GM19351 (cell line): Measurements from ENCODE around the gene PHYKPL.
A peak's percentile ranks its signal among the peaks of the same experiment; 100 is the strongest.
"Not testable (repeated sequence)": the region's sequence is repeated elsewhere in the genome, so short reads cannot be mapped to it uniquely, and the experiment has no call there.

Source experiments
- ATAC-seq: cut with Tn5 transposase; IDR thresholded peaks from one replicate; pipeline ENCODE4 v1.9.1; 2021; ENCODE audit warnings: mild to moderate bottlenecking, moderate library complexity; ENCODE audit not compliant: unreplicated experiment

The PHYKPL gene

DNA sequence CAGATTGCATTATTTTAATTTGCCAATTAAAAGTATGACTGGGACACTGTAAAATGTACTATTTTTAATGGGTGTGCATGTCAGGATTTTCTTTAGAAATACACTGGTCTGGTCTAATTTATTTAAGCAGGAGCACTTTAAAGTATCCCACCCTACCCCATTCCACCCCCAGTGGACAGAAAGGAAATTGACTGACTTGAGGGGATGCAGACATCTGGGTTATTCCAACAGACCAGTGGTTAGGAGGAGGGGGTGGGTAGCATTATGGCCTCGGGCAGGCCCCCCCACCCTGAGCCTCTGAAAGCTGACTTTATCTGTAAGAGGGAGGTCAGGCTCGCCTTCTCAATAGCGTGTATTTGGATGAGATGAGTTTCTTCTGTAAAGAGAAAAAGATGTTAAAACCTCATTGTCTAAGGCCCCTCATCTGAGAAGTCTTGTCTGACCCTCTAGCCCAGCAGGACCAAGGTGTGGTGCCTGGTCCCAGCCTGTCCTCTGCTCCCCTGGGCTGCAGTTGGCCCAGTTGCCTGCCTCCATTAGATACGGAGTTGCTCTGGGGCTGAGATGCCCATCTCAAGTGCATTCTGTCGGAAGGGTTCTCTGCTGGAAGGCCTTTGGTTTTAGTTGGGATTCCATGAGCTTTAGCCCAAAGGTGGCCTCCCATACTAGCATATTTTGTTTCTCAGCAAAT lies 23.9 kb downstream of the PHYKPL start:
- no peak for ATAC-seq

- no peak for ATAC-seq
These were observed 24.7 kb downstream of the PHYKPL start for GRCh38 chr5:178207917-178208280.

DNA sequence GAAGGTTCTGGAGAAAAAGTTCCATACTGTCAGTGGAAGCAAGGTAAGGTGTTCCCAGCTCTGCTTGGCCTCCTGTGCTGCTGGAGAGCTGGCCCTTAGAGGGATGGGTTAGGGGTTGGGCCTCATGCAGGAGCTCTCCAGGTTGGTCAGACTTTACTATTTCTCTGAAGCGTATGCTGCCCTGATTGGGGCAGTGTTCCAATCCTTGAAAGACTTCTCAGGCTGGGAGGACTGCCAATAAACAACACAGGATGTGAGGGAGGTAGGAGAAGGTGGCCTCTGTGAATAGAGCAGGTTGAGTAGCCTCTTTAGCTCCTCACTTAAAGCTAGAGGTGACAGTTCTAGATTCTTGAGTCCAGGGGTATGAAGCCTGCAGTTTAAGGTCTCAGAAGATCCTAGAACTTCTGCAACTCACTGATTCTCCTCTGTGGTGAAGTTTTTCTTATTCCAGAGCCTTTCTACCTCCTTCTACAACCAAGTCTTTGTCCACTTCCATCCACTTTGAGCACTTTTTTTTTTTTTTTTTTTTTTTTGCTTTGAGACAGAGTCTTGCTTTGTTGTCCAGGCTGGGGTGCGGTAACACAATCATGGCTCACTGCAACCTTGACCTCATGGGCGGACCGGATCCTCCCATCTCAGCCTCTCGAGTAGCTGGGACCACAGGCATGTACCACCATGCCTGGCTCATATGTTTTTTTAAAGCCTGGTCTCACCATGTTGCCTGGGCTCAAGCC lies 25.3 kb downstream of the PHYKPL start:
- no peak for ATAC-seq

- ATAC-seq = no peak
These were observed 26.2 kb downstream of the PHYKPL start for GRCh38 chr5:178206166-178207101.

GRCh38 chr5:178205749-178206047 lies 26.9 kb downstream of the PHYKPL start:
- ATAC-seq = no peak

DNA sequence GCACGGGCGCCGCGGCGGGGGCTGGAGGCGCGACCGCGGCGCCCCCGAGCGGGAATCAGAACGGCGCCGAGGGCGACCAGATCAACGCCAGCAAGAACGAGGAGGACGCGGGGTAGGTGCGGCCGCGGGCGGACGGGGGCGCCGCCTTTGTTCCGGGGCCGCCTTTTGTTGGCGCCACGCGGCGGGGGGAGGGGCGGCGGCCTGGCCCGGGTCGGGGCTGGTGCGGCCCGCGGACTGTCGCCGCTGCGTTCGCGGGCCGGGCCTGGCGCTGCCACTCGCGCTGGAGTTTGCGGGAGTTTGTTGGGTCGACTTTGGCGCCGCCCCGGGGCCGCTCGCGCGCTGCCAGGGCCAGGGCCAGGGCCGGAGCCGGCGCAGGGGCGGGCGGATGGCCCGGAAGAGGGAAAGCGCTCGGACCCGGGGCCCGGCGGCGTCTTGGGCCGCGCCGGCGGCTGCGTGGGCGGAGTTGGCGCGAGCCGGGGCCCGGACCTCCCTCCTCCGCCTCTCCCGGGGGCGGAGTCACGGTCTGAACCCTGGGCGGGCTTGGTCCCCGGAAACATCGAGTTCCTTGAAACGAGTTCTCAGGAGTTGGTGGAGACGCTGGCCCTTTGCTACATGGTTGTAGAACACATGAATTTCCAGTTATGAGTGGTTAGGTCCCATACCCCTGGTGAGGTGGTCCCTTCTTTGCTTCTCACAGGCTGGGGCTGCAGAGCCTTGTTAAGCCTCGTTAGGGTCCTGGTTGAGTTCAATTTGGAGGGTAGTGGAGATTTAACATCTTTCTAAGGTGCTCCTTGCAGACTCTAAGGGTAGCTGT lies 27.5 kb downstream of the PHYKPL start:
- ATAC-seq = peak; percentile 54

GRCh38 chr5:178204182-178204934 lies 28.2 kb downstream of the PHYKPL start, which contains the start of gene HNRNPAB:
Gene HNRNPAB (plus strand): TSS chr5:178204533. CDS start chr5:178204838, 305 bp downstream.
- peak; percentile 76 for ATAC-seq

DNA sequence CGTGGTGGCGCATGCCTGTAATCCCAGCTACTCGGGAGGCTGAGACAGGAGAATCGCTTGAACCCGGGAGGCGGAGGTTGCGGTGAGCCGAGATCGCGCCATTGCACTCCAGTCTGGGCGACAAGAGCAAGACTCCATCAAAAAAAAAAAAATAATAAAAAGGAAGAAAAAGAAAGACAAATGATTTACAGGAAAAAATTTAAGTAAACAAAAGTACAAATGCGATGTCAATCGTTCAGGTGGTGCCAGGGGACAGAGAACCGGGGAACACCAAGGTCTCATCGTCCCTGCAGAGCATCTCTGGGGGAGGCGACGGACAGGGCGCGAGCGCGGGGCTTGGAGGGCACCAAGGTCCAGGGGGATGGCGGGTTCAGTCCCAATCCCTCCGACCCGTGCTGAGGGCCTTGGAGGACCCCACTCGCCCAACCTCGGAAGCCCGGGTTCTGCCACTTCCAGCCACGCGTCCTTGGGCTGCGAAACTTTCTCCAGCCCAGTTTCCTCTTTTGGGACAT lies 28.9 kb downstream of the PHYKPL start:
- ATAC-seq = peak; percentile 4

DNA sequence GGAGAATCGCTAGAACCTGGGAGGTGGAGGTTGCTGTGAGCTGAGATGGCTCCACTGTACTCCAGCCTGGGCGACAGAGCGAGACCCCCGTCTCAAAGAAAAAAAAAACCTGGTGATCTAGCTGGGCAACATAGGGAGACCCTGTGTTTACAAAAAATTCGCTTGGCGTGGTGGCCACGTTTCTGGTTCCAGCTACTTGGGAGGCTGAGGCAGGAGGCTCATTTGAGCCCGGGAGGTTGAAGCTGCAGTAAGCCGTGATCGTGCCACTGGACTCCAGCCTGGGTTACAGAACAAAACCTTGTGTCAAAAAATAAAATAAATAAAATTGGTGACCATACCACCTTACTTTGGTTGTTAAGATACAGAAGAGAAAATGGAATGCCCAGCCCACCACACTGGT lies 30.1 kb downstream of the PHYKPL start:
- no peak for ATAC-seq

GRCh38 chr5:178201927-178202235 lies 30.7 kb downstream of the PHYKPL start:
- ATAC-seq = no peak

GRCh38 chr5:178201221-178201926 lies 31.2 kb downstream of the PHYKPL start:
- no peak for ATAC-seq

DNA sequence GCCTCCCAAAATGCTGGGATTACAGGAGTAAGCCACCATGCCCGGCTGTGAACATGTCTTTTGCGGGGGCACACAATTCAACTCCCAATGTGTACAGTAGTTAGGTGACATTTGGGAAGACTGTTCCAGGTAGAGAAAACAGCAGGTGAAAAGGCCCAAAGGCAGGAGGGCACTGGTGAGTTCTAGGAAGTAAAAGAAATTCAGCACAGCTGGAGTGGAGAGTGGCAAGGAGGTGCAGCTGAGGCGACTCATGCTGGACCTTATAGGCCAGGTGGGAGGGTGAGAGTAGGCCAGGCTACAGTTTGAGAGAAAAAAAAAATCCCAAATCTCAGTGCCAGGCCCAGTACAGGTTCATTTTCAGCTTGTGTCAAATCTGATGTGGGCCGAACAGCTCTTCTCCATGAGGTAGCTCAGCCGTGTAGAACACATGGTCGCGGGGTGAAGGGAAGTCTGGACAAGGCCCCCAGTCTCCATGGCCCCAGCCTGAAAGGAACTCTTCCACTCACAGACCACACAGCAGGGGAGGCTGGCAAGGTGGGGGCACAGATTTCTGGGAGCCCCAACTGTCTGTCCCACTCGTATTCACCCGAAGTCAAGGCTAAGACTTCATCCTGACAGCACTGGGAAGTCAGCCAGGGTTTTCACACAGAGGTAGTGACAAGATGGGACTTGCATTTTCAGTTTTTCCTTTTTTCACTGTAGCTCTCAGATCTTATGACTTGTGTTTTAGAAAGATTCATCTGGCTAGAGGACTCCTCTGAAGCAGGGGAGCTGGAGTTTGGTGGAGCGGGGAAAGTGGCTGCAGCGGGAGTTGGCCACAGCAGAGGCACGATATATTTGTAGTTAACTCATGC lies 32.8 kb downstream of the PHYKPL start:
- no peak for ATAC-seq

- ATAC-seq = no peak
These were observed 33.9 kb downstream of the PHYKPL start for GRCh38 chr5:178198706-178199105.

- not testable (repeated sequence) for ATAC-seq
These were observed 34.5 kb downstream of the PHYKPL start for GRCh38 chr5:178198151-178198550.

DNA sequence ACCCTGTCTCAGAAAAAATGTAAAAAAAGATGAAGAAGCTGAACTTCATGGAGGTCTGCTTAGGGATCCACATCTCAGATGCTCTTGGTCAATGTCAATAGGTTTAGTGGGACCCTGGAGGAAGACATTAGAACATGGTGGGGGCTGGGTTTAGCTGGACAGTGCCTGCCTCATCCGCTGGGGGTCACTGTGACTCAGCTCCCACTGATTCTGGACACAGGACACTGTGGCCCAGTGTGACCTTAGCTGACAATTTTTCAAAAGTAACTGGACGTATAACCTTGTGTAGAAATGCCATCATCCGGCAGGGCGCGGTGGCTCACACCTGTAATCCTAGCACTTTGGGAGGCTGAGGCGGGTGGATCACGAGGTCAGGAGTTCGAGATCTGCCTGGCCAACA lies 35.6 kb downstream of the PHYKPL start:
- no peak for ATAC-seq

DNA sequence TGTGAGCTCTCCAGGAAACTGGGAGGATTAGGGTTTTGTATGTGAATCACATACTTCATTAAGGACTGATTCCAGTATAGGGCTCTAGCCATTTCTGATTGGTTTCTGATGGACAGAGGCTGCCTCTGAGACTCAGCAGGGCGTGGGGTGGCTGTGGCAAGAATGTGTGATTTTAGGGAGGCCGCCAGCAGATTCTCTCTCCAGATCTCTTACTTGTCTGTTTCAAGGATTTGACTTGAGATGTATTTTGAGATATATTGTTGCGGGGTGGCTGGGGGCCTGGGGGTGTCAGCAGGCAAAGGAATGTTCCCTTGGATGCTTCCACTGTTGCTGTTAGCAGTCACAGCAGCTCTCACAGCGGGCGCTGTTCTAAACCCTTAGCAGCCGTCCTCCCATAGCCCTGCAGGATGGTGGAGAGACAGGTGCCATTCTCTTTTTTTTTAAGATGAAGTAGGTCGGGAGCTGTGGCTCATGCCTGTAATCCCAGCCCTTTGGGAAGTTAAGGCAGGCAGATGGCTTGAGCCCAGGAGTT lies 36.3 kb downstream of the PHYKPL start:
- ATAC-seq = no peak

DNA sequence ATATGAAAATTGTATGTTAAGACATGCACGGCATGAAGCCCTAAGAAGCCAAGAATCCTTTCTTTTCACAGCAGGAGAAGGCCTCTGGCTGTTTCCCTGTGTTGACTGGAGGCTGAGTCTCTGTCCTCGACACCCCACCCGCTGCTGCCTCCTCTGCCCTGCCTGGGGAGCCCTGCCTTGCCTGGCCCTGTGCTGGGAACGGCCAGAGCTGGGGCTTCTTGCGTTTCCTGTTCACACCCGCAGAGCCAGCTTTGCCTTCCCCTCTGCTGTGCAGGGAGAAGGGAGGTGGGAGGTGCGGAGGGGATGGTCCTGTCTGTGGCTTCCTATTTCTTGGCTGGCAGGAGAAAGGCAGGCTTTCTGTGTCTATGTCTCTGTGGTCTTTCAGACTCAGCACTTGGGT lies 38.6 kb downstream of the PHYKPL start:
- ATAC-seq = no peak

DNA sequence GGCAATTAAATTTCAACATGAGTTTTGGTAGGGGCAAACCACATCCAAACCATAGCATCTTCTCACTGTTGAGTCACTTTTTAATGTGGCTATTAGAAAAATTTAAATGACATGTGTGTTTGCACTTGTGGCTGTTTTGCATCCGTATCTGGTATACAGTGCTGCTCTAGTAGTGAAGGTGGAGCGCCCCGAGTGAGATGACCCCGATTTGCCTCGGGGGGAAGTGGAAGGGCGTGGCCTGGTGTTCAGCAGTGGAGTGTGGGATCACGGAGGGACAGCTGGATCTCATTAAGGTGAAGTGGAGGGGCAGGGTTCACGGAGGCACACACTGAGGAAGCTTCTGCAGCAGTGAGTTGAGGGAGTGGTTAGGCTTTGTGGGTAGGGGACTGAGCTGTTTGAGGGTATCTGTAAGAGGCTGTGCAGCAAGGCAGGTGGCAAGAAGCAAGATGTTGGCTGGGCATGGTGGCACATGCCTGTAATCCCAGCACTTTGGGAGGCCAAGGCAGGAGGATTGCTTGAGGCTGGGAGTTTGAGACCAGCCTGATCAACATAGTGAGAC lies 39.3 kb downstream of the PHYKPL start:
- no peak for ATAC-seq
